Measurements from ENCODE around the gene SEMA5A. TPM values are rescaled to one million over a fixed set of nuclear protein-coding genes. Genes with fewer than 3 reads are reported as not detected.

SEMA5A gene
- total RNA-seq, 1 donor from 2014 or later: 28.6 TPM

GRCh38 chr5:9332026-9332425 is 213.8 kb downstream of the SEMA5A start:
- DNase-seq (ENCODE audit: missing footprints) (peak; percentile 49), ATAC-seq (no peak)
- intact Hi-C loops (cut with DNase I): no loop called here

- ATAC-seq (no peak), DNase-seq (ENCODE audit: missing footprints) (no peak)
- intact Hi-C loops (cut with DNase I): no loop called here
Measured at GRCh38 chr5:9331372-9331771, 214.5 kb downstream of the SEMA5A start.

- no peak for DNase-seq (ENCODE audit: missing footprints)
- no peak for ATAC-seq
- intact Hi-C loops (cut with DNase I): no loop called here
Measured at GRCh38 chr5:9329125-9329524, 216.8 kb downstream of the SEMA5A start.

GRCh38 chr5:9325549-9325948 is 220.3 kb downstream of the SEMA5A start:
- intact Hi-C loops (cut with DNase I): no loop called here
- ATAC-seq: no peak
- DNase-seq (ENCODE audit: missing footprints): no peak

- ATAC-seq: no peak
- DNase-seq (ENCODE audit: missing footprints): no peak
- intact Hi-C loops (cut with DNase I): no loop called here
Measured at GRCh38 chr5:9324348-9325077, 221.4 kb downstream of the SEMA5A start.

GRCh38 chr5:9320652-9321051 is 225.2 kb downstream of the SEMA5A start:
- DNase-seq (ENCODE audit: missing footprints): no peak
- no peak for ATAC-seq
- intact Hi-C loops (cut with DNase I): no loop called here

GRCh38 chr5:9318031-9318430 is 227.8 kb downstream of the SEMA5A start:
- no peak for ATAC-seq
- DNase-seq (ENCODE audit: missing footprints): no peak
- intact Hi-C loops (cut with DNase I): no loop called here

GRCh38 chr5:9316733-9317132 is 229.1 kb downstream of the SEMA5A start:
- DNase-seq (ENCODE audit: missing footprints): no peak
- ATAC-seq: no peak
- intact Hi-C loops (cut with DNase I): no loop called here

- intact Hi-C loops (cut with DNase I): no loop called here
- no peak for DNase-seq (ENCODE audit: missing footprints)
- ATAC-seq: no peak
Measured at GRCh38 chr5:9316041-9316440, 229.8 kb downstream of the SEMA5A start.

- intact Hi-C loops (cut with DNase I): no loop called here
- DNase-seq (ENCODE audit: missing footprints) (no peak), ATAC-seq (no peak)
Measured at GRCh38 chr5:9314558-9314957, 231.3 kb downstream of the SEMA5A start.

- intact Hi-C loops (cut with DNase I): no loop called here
- ATAC-seq: no peak
- no peak for DNase-seq (ENCODE audit: missing footprints)
Measured at GRCh38 chr5:9313751-9314150, 232.1 kb downstream of the SEMA5A start.

- no peak for ATAC-seq
- DNase-seq (ENCODE audit: missing footprints): no peak
- intact Hi-C loops (cut with DNase I): no loop called here
Measured at GRCh38 chr5:9307150-9307549, 238.7 kb downstream of the SEMA5A start.

- no peak for ATAC-seq
- intact Hi-C loops (cut with DNase I): no loop called here
- DNase-seq (ENCODE audit: missing footprints): no peak
Measured at GRCh38 chr5:9302218-9302617, 243.7 kb downstream of the SEMA5A start.

- ATAC-seq (no peak), DNase-seq (ENCODE audit: missing footprints) (no peak)
- intact Hi-C loops (cut with DNase I): no loop called here
Measured at GRCh38 chr5:9301200-9301599, 244.7 kb downstream of the SEMA5A start.

- intact Hi-C loops (cut with DNase I): no loop called here
- ATAC-seq: no peak
- DNase-seq (ENCODE audit: missing footprints): no peak
Measured at GRCh38 chr5:9297134-9297533, 248.7 kb downstream of the SEMA5A start.

- DNase-seq (ENCODE audit: missing footprints): no peak
- ATAC-seq: no peak
- intact Hi-C loops (cut with DNase I): no loop called here
Measured at GRCh38 chr5:9295466-9295801, 250.4 kb downstream of the SEMA5A start.

- intact Hi-C loops (cut with DNase I): no loop called here
- DNase-seq (ENCODE audit: missing footprints): no peak
- ATAC-seq: no peak
Measured at GRCh38 chr5:9294793-9295465, 250.9 kb downstream of the SEMA5A start.

GRCh38 chr5:9288234-9288633 is 257.6 kb downstream of the SEMA5A start:
- peak; percentile 65 for DNase-seq (ENCODE audit: missing footprints)
- ATAC-seq: peak; percentile 81
- intact Hi-C loops (cut with DNase I): loop anchor here (2.0 kb wide), 1 partner anchor 257 kb away; no protein-coding TSS in a partner anchor

GRCh38 chr5:9284781-9285307 is 261.0 kb downstream of the SEMA5A start:
- peak; percentile 84 for ATAC-seq
- intact Hi-C loops (cut with DNase I): no loop called here
- DNase-seq (ENCODE audit: missing footprints): no peak

- intact Hi-C loops (cut with DNase I): no loop called here
- no peak for ATAC-seq
- no peak for DNase-seq (ENCODE audit: missing footprints)
Measured at GRCh38 chr5:9284272-9284671, 261.6 kb downstream of the SEMA5A start.

Data from Right ventricle myocardium inferior (tissue), 1 donor.